ENCODE data around the gene FEN1.

DNA sequence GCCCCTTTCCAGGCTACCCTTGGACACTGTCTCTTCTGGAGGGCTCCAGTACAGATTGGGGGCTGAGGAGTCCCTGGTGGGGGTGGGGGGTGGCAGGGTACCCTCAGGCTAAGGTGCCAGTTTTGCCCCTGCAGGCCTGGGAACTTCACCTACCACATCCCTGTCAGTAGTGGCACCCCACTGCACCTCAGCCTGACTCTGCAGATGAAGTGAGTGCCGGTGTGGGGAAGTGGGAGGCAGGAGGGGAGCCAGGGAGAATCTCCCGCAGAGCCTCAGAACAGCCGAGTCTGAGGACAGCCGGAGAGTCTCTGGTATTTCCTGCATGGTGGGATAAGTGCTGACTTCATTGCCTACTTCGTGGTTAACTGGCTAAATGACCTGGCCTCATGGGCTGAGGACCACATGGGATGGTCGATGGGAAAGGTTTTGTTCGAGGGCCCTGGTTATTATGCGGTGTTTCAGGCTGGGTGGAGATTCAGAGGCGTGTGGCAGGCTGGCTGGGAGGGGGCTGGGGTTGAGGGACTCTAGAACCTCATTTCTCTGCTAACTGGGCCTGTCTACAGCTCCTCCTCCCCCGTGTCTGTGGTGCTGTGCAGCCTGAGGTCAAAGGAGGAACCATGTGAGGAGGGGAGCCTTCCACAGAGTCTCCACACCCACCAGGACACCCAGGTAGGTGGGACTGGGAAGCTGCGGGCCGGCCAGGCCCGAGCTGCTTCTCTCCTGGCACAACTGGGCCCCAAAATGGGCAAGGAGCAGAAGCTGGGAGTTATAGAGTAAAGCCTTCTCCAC is 8.8 kb upstream of the FEN1 start:
- no peak for TF ChIP-seq TARDBP (IDR thresholded peaks at IDR 0.05)
- TF ChIP-seq SUZ12 (IDR thresholded peaks at IDR 0.05): no peak
- no peak for TF ChIP-seq HDGF (IDR thresholded peaks at IDR 0.05; ENCODE audit: borderline replicate concordance)
- no peak for TF ChIP-seq FOXM1 (IDR thresholded peaks at IDR 0.05; ENCODE audit: borderline replicate concordance)
- no peak for TF ChIP-seq NFRKB (IDR thresholded peaks at IDR 0.05)
